ENCODE results near the gene KCNA10.

DNA sequence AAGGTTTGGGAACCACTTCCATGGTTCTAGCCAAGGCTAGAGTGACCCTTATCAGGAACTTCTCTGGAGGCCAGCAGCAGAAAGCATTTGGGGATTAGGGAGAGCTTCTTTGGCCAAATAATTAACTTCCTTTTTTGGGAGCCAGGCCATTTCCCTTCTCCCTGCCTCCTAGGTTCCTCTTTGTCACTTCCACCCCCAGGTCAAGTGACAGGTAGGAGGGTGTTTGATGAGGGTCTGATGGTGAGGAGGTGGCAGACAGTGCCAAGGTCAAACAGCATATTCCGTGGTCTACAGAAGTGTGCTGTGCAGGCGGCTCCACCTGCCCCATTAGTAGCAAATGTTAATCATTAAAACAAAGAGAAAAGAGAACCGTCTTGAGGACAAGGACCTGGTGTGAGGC lies 1.9 kb upstream of the KCNA10 start:
- TF ChIP-seq TAF1 (IDR thresholded peaks at IDR 0.05; ENCODE audit: borderline replicate concordance, insufficient read depth, low read length) (no peak), POLR2AphosphoS5 (IDR thresholded peaks at IDR 0.05; ENCODE audit: low read depth, low read length) (no peak), SIN3A (IDR thresholded peaks at IDR 0.05; ENCODE audit: borderline replicate concordance, insufficient read depth, low read length) (no peak), FOXP2 (optimal IDR thresholded peaks at IDR 0.05; ENCODE audit: borderline replicate concordance, extremely low read depth, extremely low read length, insufficient read depth) (no peak)
- TF ChIP-seq, protein P1, sequence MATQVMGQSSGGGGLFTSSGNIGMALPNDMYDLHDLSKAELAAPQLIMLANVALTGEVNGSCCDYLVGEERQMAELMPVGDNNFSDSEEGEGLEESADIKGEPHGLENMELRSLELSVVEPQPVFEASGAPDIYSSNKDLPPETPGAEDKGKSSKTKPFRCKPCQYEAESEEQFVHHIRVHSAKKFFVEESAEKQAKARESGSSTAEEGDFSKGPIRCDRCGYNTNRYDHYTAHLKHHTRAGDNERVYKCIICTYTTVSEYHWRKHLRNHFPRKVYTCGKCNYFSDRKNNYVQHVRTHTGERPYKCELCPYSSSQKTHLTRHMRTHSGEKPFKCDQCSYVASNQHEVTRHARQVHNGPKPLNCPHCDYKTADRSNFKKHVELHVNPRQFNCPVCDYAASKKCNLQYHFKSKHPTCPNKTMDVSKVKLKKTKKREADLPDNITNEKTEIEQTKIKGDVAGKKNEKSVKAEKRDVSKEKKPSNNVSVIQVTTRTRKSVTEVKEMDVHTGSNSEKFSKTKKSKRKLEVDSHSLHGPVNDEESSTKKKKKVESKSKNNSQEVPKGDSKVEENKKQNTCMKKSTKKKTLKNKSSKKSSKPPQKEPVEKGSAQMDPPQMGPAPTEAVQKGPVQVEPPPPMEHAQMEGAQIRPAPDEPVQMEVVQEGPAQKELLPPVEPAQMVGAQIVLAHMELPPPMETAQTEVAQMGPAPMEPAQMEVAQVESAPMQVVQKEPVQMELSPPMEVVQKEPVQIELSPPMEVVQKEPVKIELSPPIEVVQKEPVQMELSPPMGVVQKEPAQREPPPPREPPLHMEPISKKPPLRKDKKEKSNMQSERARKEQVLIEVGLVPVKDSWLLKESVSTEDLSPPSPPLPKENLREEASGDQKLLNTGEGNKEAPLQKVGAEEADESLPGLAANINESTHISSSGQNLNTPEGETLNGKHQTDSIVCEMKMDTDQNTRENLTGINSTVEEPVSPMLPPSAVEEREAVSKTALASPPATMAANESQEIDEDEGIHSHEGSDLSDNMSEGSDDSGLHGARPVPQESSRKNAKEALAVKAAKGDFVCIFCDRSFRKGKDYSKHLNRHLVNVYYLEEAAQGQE (IDR thresholded peaks at IDR 0.05; ENCODE audit: insufficient read depth in 1 of 2, low read depth in 2 of 2, low read length in 2 of 2) = no peak

Measured in PFSK-1 (cell line).